Hepatocyte (in vitro differentiated cells): Measurements from ENCODE around the gene TNFSF4.

Experiments used
- EZH2 ChIP-seq: fragments of 200-600 bp; sonication (generic); IDR thresholded peaks from 2 replicates; pipeline ENCODE4 v1.6.1; 2016; ENCODE audit warnings: antibody characterized with exemption, mild to moderate bottlenecking, borderline replicate concordance
- EZH2phosphoT487 ChIP-seq: fragments of 200-600 bp; sonication (generic); IDR thresholded peaks from one replicate; pipeline ENCODE4 v1.6.1; 2018; ENCODE audit warnings: antibody characterized with exemption, mild to moderate bottlenecking, low read depth, moderate library complexity; ENCODE audit not compliant: unreplicated experiment, severe bottlenecking
- TF ChIP-seq, protein P1 (sequence below): fragments of 200-600 bp; sonication (generic); IDR thresholded peaks from 2 replicates; pipeline ENCODE4 v1.5.1; 2016; ENCODE audit warnings: antibody characterized with exemption, mild to moderate bottlenecking; ENCODE audit not compliant: poor library complexity

DNA sequence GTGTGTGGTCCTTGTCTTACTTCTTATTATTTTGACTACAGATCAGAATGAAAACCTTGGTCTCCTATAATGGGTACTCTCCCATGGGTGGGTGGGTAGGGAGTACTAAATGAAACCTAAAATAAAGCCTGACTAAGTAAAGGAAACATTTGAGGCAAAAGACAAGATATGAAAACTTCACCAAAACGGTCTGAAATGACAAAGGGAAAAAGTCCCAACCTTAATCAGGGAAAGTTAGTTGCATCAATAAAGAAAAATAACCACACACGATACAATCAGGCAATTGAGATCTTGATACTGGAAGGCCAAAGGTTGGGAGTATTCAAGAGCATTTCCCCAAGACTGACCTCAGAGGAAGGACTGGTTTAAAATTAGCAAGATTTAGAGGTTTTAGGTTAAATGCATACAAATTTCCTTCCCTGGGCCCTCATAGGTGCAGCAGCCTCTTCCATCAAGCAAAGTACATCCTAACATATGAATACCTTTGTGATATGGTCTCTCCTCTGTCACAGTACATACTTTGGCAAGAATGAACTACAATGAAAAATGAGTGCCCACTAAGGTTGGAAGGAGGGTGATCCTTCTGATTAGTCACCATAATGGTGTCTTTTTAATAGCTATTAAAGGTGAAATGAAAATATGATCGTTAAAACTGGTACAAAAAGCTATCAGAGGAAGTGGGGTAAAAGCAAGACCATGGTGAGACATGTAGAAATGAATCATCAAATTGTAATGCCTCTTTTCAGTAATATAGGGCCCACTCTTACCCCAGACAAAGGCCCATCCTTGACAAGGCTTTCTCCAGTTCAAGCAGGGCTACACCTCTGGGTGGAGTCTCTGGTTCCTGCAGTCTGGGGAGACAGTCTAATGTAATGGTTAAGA lies 15.3 kb upstream of the TNFSF4 start:
- TF ChIP-seq, protein P1, sequence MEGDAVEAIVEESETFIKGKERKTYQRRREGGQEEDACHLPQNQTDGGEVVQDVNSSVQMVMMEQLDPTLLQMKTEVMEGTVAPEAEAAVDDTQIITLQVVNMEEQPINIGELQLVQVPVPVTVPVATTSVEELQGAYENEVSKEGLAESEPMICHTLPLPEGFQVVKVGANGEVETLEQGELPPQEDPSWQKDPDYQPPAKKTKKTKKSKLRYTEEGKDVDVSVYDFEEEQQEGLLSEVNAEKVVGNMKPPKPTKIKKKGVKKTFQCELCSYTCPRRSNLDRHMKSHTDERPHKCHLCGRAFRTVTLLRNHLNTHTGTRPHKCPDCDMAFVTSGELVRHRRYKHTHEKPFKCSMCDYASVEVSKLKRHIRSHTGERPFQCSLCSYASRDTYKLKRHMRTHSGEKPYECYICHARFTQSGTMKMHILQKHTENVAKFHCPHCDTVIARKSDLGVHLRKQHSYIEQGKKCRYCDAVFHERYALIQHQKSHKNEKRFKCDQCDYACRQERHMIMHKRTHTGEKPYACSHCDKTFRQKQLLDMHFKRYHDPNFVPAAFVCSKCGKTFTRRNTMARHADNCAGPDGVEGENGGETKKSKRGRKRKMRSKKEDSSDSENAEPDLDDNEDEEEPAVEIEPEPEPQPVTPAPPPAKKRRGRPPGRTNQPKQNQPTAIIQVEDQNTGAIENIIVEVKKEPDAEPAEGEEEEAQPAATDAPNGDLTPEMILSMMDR, result no peak
- TF ChIP-seq EZH2phosphoT487, result no peak
- TF ChIP-seq EZH2, result no peak
